ENCODE measurements around the gene RBBP6.
"Not testable (repeated sequence)": the region's sequence is repeated elsewhere in the genome, so short reads cannot be mapped to it uniquely, and the experiment has no call there.

RBBP6 gene

GRCh38 chr16:24539295-24539849, at the start of gene RBBP6:
Gene RBBP6, plus strand, starts transcription at chr16:24539566. Its CDS starts 1,061 bp downstream, at chr16:24540627.
- no peak for TF ChIP-seq CTCF (conservative IDR thresholded peaks at IDR 0.05; ENCODE audit: control insufficient read depth, insufficient read depth, low read depth, low read length)
- DNase-seq (ENCODE audit: low read depth), result peak; percentile 94
- peak within 1 kb of the TSS; percentile 94 for H3K4me3 ChIP-seq (ENCODE audit: control insufficient read depth, low read depth, low read length)

GRCh38 chr16:24490866-24491265, 48.5 kb upstream of the RBBP6 start:
- H3K4me3 ChIP-seq (ENCODE audit: control insufficient read depth, low read depth, low read length), result no peak overlapping the region
- no peak for TF ChIP-seq CTCF (conservative IDR thresholded peaks at IDR 0.05; ENCODE audit: control insufficient read depth, insufficient read depth, low read depth, low read length)
- DNase-seq (ENCODE audit: low read depth), result no peak

- no peak for DNase-seq (ENCODE audit: low read depth)
- H3K4me3 ChIP-seq (ENCODE audit: control insufficient read depth, low read depth, low read length), result no peak overlapping the region
- TF ChIP-seq CTCF (conservative IDR thresholded peaks at IDR 0.05; ENCODE audit: control insufficient read depth, insufficient read depth, low read depth, low read length), result no peak
Measured at GRCh38 chr16:24491731-24492130, 47.6 kb upstream of the RBBP6 start.

GRCh38 chr16:24493821-24494220, 45.5 kb upstream of the RBBP6 start:
- no peak for DNase-seq (ENCODE audit: low read depth)
- no peak for TF ChIP-seq CTCF (conservative IDR thresholded peaks at IDR 0.05; ENCODE audit: control insufficient read depth, insufficient read depth, low read depth, low read length)
- H3K4me3 ChIP-seq (ENCODE audit: control insufficient read depth, low read depth, low read length), result no peak overlapping the region

GRCh38 chr16:24495207-24495606, 44.2 kb upstream of the RBBP6 start:
- not testable (repeated sequence) for DNase-seq (ENCODE audit: low read depth); H3K4me3 ChIP-seq (ENCODE audit: control insufficient read depth, low read depth, low read length)

GRCh38 chr16:24497440-24497839, 41.9 kb upstream of the RBBP6 start:
- H3K4me3 ChIP-seq (ENCODE audit: control insufficient read depth, low read depth, low read length), result no peak overlapping the region
- no peak for TF ChIP-seq CTCF (conservative IDR thresholded peaks at IDR 0.05; ENCODE audit: control insufficient read depth, insufficient read depth, low read depth, low read length)
- no peak for DNase-seq (ENCODE audit: low read depth)

GRCh38 chr16:24499193-24499814, 40.1 kb upstream of the RBBP6 start:
- no peak overlapping the region for H3K4me3 ChIP-seq (ENCODE audit: control insufficient read depth, low read depth, low read length)
- DNase-seq (ENCODE audit: low read depth), result peak; percentile 27
- TF ChIP-seq CTCF (conservative IDR thresholded peaks at IDR 0.05; ENCODE audit: control insufficient read depth, insufficient read depth, low read depth, low read length), result peak; percentile 43

All from fibroblast of mammary gland (primary cell).